NCI-H1092 treated with DMSO at 0.1 percent for 48 hours (cell line): Measurements from ENCODE around the gene CDH7.

Experiments
- DNase-seq: peaks from one replicate; lab custom pipeline; 2025; lab: John Stamatoyannopoulos, UW

CDH7 gene, protein sequence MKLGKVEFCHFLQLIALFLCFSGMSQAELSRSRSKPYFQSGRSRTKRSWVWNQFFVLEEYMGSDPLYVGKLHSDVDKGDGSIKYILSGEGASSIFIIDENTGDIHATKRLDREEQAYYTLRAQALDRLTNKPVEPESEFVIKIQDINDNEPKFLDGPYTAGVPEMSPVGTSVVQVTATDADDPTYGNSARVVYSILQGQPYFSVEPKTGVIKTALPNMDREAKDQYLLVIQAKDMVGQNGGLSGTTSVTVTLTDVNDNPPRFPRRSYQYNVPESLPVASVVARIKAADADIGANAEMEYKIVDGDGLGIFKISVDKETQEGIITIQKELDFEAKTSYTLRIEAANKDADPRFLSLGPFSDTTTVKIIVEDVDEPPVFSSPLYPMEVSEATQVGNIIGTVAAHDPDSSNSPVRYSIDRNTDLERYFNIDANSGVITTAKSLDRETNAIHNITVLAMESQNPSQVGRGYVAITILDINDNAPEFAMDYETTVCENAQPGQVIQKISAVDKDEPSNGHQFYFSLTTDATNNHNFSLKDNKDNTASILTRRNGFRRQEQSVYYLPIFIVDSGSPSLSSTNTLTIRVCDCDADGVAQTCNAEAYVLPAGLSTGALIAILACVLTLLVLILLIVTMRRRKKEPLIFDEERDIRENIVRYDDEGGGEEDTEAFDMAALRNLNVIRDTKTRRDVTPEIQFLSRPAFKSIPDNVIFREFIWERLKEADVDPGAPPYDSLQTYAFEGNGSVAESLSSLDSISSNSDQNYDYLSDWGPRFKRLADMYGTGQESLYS

GRCh38 chr18:65750389-65751154 lies at the start of gene CDH7:
Gene CDH7 (plus strand): TSS chr18:65751012. CDS start chr18:65762843, 11,831 bp downstream.
- peak; percentile 78 for DNase-seq

DNA sequence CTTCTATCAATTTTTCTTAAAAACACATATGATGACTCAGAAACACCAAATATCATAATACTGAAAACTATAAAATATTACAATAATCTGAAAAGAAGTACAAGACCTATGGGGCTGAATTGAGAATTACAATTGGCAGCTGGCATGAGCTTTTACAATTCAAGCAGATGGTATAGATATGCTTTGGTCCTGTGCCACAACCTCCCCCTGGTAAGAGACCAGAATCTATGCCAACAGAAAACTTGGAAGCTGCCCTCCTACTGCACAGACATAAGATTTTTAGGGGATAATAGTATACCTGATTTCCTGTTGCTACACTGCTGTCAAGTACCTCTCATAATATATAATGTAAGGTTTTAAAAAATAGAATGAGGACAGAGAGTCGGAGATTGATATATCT lies 46.8 kb upstream of the CDH7 start:
- DNase-seq: peak; percentile 58

- no peak for DNase-seq
Observed at GRCh38 chr18:65706646-65707045, 44.2 kb upstream of the CDH7 start.

DNA sequence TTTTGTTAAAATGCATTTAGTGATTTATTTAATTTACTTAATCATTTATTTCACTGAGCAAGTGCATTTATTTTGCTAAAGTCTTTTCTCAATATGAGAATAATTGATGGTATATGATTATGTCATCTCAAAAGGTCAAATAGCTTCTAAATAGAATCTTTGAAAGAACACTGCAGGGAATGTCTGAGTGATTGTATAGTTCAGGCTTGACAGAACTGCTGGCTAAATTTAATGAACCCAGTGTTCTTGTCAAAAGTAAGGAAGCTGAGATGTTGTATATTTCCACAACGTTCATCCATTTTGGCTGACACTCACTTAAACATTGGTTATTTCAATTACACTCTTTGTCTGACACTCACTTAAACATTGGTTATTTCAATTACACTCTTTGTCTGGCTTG lies 39.3 kb upstream of the CDH7 start:
- DNase-seq: no peak

DNA sequence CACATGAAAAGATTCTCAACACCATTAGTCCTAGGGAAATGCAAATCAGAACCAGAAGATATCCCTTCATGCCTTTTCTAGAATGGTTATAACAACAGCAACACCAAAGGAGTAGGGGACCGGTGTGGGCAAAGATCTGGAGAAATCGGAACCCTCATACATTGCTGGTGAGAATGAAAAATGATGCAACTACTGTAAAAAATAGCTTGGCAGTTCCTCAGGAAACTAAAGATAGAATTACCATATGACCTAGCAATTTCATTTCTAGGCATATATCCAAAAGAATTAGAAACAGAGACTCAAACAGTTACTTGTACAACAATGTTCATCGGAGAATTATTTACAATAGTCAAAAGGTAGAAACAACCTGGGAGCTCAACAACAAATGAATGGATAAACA lies 29.2 kb upstream of the CDH7 start:
- no peak for DNase-seq

DNA sequence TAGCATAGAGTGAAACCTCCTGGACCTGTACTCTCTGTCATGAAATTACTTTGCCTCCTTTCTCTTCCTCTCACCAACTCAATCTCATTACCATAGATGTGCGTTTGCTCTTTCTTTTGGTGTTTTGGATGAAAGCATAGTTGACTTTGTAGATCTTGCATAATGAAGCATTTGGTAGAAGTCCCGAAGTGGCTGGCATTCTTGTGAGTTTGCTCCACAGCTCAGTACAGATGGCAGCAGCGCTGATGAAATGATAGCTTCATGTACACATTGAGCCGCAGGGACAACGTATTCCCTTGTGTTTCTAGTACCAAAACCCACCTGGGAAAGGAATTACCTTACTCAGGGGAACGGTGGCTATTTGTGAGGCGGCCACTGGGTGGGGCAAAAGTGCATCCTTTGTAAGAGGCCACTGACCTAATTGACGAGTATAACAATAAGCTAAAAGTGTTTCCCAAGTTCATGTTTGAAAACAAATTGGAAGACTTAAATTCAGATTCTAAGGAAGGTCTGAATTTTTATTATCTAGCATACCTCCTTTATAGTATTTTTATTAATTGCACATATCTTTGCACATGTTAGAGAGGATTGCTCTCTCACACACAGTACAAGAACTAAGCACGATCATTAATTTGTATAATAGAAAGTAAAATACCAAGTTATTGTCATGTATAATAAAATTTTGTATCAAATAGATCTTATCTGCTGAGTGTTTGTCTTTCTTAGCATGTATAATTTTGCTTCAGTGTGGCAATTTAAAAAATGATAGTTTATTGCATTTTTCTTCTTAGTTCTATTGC lies 25.4 kb upstream of the CDH7 start:
- peak; percentile 82 for DNase-seq

DNA sequence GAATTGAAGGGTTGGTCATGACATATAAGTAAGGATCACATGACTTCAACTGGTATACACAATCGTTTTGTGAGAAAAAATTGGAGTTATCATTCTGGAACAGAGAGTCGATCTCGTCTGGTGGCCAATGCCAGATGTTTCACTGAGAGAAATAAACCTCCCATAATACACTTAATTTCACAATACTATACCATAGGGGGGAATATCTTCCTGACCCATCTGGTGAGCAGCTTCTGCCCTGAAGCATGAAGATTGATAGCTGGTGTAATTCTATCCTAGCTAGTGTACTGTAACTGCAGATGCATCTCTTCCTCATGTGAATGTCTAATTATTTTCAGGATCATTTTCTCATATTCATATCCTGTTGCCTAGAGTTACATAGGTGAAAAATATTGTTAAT lies 15.7 kb upstream of the CDH7 start:
- peak; percentile 28 for DNase-seq

- peak; percentile 95 for DNase-seq
Observed at GRCh38 chr18:65737471-65737955, 13.3 kb upstream of the CDH7 start.

GRCh38 chr18:65746936-65747335 lies 3.9 kb upstream of the CDH7 start:
- no peak for DNase-seq

- DNase-seq: no peak
Observed at GRCh38 chr18:65748321-65748720, 2.5 kb upstream of the CDH7 start.

DNA sequence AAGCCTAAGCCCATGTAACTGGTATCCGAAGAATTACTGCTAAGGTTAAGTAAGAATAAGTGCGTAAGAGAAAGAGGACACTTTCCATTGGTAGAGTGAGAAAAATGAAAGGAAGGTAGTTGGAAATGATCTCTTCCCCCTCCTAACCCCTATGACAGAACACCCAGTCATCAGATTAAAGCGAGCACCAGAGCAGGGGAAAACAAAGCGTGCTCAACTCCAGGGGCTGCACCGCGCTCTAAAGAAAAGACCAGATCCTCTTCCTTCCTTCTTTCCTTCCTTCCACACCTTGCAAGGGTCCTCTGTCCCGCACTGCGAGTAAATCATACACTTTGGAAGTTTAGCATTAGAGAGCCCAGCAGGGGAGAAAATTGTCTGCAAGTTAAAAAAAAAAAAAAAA lies 971 bp upstream of the CDH7 start:
- no peak for DNase-seq

DNA sequence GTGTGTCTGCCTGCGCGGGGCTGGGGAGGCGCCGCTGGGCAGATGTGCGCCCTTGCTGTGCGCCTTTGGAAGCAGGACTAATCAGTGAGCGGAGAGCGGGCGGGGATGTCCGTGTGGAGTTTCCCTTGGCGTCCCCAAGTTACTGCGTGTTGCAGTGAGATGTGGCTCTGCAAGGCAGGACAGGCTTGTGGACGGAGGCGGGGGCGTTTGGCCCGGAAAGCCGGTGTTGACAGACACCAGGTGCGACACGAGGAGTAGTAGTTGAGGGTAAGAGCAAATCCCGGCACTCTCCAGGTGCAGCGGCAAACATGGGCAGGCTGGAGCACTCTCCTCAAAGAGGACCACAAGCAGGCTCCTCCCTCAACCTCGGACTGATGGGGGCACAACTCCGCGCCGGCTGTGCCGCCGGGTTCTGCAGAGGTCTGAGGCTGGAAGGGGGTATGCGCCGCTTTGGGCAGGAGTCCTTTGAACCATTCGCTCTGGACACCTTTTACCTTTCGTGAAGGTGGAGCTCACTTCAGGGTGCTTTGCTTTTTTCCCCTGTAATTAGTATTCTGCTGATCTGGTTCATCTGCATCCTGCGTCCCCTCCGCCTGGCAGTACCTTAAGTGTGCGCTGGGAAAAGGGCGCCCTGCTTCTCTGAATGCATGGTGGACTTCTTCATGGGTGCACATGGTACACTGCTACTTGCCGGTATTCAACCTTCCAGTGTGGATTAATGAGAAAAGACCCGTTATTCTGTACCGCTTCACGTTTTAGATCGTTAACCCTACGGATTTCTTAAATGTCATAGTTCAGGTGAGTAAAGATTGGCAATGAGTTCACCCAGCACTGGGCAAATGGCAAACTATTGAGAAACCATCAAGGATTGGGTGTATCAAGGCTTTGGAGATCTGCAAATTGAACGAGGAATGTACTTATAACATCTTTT lies 608 bp downstream of the CDH7 start:
- peak; percentile 80 for DNase-seq

GRCh38 chr18:65752625-65753325 lies 2.0 kb downstream of the CDH7 start:
- peak; percentile 70 for DNase-seq

GRCh38 chr18:65753520-65753919 lies 2.7 kb downstream of the CDH7 start:
- peak; percentile 92 for DNase-seq

- DNase-seq: peak; percentile 48
Observed at GRCh38 chr18:65754121-65754520, 3.3 kb downstream of the CDH7 start.

- peak; percentile 18 for DNase-seq
Observed at GRCh38 chr18:65755616-65756015, 4.8 kb downstream of the CDH7 start.

GRCh38 chr18:65760457-65760856 lies 9.6 kb downstream of the CDH7 start:
- no peak for DNase-seq

- DNase-seq: peak; percentile 48
Observed at GRCh38 chr18:65761636-65762295, 11.0 kb downstream of the CDH7 start.

DNA sequence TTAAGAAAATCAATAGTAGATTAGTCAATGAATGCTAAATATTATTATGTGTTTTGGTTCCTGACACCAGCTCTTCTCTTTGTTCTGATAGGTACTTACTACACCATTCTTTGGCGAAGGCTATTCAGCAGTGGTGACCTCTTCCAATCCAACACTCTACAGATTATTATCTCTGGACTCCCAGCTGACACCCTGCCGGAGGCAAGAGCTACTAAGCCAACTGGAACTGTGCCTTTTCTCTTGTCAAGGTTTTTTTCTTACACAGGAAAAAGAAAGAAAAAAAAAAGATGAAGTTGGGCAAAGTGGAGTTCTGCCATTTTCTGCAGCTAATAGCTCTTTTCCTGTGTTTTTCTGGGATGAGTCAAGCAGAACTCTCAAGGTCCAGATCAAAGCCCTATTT lies 11.7 kb downstream of the CDH7 start:
- no peak for DNase-seq
